ENCODE data around the gene SHISA7.

Gene SHISA7

DNA sequence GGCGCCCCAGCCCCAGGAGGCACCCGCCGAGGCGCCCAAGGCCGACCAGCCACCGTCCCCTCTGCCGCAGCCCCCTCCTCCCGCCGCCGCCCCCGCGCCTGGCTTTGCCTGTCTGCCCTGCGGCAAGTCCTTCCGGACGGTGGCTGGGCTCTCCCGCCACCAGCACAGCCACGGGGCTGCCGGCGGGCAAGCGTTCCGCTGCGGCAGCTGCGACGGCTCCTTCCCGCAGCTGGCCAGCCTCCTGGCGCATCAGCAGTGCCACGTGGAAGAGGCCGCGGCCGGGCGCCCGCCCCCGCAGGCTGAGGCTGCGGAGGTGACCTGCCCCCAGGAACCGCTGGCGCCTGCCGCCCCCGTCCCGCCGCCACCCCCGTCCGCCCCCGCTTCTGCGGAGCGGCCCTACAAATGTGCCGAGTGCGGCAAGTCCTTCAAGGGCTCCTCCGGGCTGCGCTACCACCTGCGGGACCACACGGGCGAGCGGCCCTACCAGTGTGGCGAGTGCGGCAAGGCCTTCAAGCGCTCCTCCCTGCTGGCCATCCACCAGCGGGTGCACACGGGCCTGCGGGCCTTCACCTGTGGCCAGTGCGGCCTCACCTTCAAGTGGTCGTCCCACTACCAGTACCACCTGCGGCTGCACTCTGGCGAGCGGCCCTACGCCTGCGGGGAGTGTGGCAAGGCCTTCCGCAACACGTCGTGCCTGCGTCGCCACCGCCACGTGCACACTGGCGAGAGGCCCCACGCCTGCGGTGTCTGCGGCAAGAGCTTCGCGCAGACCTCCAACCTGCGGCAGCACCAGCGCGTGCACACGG, 39.3 kb upstream of the SHISA7 start:
- DNase-seq: no peak

- DNase-seq: no peak
Measured at GRCh38 chr19:55481794-55482155, 38.7 kb upstream of the SHISA7 start.

- DNase-seq: no peak
Measured at GRCh38 chr19:55481148-55481793, 38.2 kb upstream of the SHISA7 start.

DNA sequence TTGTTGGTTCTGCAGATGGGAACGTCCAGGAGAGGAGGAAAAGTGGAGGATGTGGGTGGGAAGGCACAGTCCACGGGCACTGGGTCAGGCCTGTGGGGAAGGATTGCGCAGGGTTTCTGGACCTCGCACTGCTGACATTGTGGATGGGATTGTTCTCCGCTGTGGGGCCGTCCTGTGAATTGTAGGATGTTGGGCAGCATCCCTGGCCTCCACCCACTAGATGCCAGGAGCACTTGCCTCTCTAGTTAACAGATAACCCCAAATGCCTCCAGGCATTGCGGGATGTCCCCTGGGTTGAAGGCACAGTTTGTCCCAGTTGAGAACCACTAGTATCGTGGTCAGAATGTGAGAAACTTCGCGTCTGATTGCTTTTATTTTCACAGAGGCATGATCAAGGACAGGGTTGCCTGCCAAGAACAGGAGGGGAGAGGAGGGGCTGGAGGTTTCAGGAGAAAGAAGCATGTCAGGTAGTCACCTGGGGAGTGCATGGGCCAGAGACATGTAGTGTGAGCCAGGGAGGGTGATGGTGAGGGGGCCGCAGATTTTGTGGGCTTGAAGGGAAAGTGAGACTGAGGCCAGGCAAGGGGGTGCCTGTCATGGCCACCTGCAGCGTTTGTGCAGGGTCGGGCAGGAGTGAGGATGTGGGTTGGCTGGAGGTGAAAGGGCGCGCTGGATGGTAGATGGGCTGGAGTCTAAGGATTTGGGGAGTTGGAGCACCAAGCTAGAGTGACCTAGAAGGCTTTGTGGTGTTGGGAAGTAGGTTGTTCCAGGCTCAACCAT, 36.5 kb upstream of the SHISA7 start:
- no peak for DNase-seq

- no peak for DNase-seq
Measured at GRCh38 chr19:55479045-55479444, 35.9 kb upstream of the SHISA7 start.

- DNase-seq: no peak
Measured at GRCh38 chr19:55478364-55478763, 35.3 kb upstream of the SHISA7 start.

DNA sequence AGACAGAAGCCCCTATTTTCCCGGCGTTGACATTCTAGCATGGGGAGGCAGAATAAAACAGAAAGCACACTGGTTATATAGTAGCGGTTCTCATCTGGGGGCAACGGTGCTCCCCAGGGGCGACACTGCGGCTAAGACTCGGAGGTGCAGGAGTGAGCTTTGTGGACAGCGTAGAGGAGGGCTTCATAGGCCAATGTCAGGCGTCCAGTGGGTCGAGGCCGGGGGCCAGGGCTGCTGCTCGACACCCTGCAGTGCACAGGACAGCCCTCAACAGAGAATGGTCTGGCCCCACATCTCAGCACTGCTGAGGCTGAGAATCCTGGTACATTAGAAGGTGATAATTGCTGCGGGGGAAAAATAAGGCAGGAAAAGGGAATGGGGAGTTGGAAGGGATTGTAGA, 34.8 kb upstream of the SHISA7 start:
- no peak for DNase-seq

DNA sequence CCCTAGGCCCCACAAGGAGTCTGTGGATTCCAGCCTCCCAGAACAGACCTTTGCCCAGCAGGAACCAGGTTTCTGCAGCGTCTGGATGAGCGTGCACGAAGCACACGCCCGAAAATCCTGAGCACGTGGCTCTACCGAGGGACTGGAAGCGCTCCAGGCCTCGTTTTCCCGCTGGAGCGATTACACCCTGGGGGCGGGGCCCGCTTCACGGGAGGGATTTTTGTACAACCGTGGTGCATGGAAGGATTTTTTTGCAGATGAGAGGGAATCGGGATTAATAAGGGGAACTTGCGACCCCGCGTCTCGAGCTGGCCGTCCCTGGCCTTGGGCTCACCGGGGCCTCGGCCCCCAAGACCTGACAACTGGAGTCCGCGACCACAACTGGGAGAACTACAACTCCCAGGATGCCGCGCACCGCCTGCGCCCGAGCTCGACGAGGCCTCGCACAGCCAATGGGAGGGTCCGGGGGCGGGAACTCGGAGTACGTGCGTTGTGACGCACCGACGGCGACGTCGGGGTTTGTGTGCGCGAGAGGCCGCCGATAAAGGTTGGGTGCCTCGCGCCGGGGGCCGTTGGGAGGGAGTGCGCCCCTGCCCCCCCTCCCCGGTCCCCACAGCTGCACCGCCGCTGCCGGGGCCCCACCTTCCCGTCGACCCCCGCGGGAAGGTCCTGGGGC, 33.1 kb upstream of the SHISA7 start, which contains the start of gene ZNF628:
Gene ZNF628 (plus strand): TSS at position 518 of the 676 bp plus-strand sequence. CDS start 3,294 bp downstream, outside the sequence.
- peak; percentile 97 for DNase-seq

- DNase-seq: no peak
Measured at GRCh38 chr19:55474269-55475265, 31.5 kb upstream of the SHISA7 start.

- DNase-seq: no peak
Measured at GRCh38 chr19:55473225-55474012, 30.3 kb upstream of the SHISA7 start.

DNA sequence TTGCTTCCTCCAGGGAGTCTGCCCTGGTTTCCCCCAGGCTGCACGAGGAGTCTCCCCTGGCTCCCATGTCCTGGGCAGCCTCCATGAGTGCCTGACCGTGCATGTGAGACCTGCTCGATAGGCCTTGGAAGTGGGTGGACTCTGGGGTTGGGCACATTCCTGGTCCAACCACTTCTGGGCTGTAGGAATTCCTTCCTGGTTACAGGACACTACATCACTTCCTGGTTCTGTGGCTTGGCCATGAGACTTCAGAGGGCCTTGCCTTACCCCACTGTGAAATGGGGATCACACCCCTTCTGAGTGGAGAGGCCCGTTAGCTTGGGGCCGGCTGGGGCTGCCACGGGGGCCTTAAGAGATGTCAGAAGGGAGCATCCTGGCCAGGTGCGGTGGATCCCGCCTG, 29.4 kb upstream of the SHISA7 start:
- DNase-seq: no peak

GRCh38 chr19:55471266-55471665, 28.2 kb upstream of the SHISA7 start:
- DNase-seq: no peak

GRCh38 chr19:55468054-55468393, 24.9 kb upstream of the SHISA7 start:
- DNase-seq: no peak

DNA sequence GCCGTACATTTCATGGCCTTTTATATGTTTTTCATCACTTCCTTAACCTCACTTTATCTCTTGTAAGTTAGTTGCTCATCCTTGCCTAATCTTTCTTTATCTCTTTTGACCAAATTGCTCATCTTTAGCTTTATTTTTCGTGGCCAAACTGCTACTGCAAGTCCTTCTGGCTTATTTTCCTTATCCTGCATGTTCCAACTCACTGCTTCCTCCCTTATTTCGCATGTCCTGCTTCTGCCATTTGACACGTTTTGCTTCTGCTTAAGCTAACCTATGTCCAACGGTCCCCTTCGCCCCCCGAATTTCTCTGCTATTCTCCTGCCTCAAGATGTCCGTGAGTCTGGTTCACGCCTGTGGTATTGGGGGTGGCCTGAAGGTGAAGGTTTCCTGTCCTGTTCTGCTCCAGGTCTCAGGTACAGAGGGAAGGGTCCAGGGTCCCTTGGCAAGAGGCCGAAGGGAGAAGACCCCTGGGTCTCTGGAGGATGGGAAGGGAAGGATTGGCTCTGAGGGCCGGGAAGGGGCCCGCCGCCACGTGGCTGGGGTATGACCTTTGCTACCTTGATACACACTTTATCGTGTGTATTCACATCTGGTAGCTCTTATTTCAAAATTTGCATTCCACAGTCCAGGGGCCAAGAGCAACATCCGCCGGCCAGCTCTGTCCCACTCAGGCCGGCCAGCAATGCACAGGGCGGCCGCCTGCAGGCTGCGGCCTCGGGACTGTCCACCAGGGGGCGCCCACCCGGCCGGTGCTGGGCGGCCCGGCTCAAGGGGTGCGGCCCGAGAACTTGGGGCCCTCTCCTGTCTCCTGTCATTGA, 24.3 kb upstream of the SHISA7 start:
- peak in 1 of 2 donors; percentile 72 for DNase-seq

- DNase-seq: no peak
Measured at GRCh38 chr19:55466241-55466614, 23.1 kb upstream of the SHISA7 start.

GRCh38 chr19:55465460-55466240, 22.6 kb upstream of the SHISA7 start:
- DNase-seq: no peak

- DNase-seq: no peak
Measured at GRCh38 chr19:55464662-55465054, 21.6 kb upstream of the SHISA7 start, which contains the start of gene C19orf85. Gene C19orf85, minus strand, starts transcription at chr19:55464751. Its CDS starts 197 bp downstream, at chr19:55464554.

DNA sequence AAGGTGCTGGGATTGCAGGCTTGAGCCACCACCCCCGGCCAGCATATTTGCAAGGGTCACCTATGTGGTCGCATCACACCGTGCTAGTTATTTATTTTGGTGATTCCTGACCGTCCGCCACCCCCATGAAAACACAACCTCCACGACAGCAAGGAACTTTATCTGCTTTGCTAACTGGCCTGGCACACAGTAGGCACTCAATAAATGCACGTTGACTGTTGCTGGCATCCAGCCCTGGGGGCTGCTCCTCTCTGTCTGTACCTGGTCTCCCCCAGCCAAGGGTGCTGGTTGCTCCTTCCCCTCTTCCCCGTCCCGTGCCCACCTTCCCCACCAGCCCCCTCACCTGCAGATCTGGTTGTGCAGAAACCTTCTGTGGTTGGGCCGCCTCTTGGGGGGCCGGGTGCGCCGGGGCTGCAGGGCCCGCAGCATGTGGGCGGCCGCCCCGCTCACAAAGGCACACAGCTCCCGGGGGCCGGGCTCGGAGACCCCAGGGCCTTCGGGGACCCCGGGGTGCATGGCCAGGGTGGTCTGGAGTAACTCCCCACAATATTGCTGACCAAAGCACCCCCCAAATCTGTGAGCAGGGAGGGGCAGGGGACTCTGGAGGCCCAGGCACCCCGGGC, 21.1 kb upstream of the SHISA7 start:
- DNase-seq: no peak

DNA sequence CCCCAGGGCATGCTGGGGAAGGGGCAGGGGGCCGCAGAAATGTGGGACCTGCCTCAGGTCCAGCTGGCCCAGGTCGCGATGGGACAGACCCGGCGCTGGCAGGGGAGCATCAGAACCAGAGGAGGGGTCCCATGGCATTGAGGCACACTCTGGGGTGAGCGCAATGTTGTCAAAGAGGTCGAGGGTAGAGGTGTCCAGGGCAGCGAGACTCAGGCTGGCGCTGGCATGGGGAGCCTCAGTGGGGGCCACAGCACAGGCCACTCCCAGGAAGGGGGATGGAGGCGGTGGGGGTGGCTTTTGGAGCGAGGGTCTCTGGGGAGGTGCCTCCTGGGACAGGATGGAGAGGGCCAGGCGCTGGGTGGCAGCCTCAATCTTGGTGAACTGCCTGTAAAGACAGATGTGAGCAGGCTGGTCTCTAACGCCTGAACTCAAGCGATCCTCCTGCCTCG, 20.5 kb upstream of the SHISA7 start:
- DNase-seq: no peak

Measured in inflammatory macrophage treated with lipopolysaccharide for 1 hour (primary cell).